Pancreas (tissue), 10 donors: Measurements from ENCODE around the gene RIN3. TPM values are rescaled to one million over a fixed set of nuclear protein-coding genes. Genes with fewer than 3 reads are reported as not detected.

Experiments
- ATAC-seq, 4 donors: fragments of 200-7000 bp; cut with Tn5 transposase; one replicate each; pipeline versions ENCODE4 v1.8.0 to v1.9.1; 2020; ENCODE audit warnings: mild to moderate bottlenecking in 4 of 4, moderate library complexity in 4 of 4
- DNase-seq, 6 donors: peaks; one replicate each; pipeline ENCODE4 v3.0.0-alpha.2; 2020
- FAIRE-seq: peaks from 2 replicates; lab custom pipeline; 2012; peaks lifted over from hg19 to GRCh38; lab: Jason Lieb, UNC
- H3K27ac ChIP-seq, 4 donors: fragments of 200-600 bp; sonication (generic); 1 replicate in 3 of 4; 2 replicates in 1 of 4; pipeline versions ENCODE4 v1.5.0 to v1.8.0; 2020
- H3K27me3 ChIP-seq, 4 donors: fragments of 200-600 bp; one replicate each; pipeline ENCODE4 v1.8.0; 2021
- H3K36me3 ChIP-seq, 3 donors: fragments of 200-600 bp; sonication (generic) in 1 of 3; one replicate each; pipeline versions ENCODE4 v1.5.0 to v1.8.0; 2020 to 2021
- H3K4me1 ChIP-seq, 3 donors: fragments of 200-600 bp; one replicate each; pipeline ENCODE4 v1.8.0; 2021
- H3K4me3 ChIP-seq, 4 donors: fragments of 200-600 bp; sonication (generic) in 2 of 4; one replicate each; pipeline versions ENCODE4 v1.5.0 to v1.8.0; 2020 to 2021
- H3K9me3 ChIP-seq, 4 donors: fragments of 200-600 bp; one replicate each; pipeline ENCODE4 v1.8.0; 2021
- WGBS, 2 donors: extraction: QIAGEN DNeasy Blood & Tissue Kit; methylation state at CpG; one replicate each; pipeline ENCODE4 v1.1.7; 2013; 5-methylcytosine and 5-hydroxymethylcytosine counted together
- intact Hi-C, 3 donors: fragments of 100-400 bp; cut with DNase I; formaldehyde crosslinking; loops; one replicate each; pipeline versions ENCODE4 v1.11.1 to v1.14.2; 2022
- polyA plus RNA-seq, 2 donors: library from polyadenylated mRNA; stranded (reverse); fragments of 200-250 nt; gene quantifications; one replicate each; pipeline ENCODE4 v1.2.3, GENCODE V29; 2013
- total RNA-seq, 6 donors: library from RNA; stranded (reverse); fragmentation: NEBNext Ultra II Directional in 4 of 6; extraction: Animal tissue kit (Norgen Biotek cat#: 25700) in 4 of 6; gene quantifications; one replicate each; pipeline versions ENCODE4 v1.2.1 to v1.2.4, GENCODE V29; 2021 to 2023
- TF ChIP-seq, protein P1 (sequence below), 4 donors: fragments of 200-600 bp; sonication (generic) in 3 of 4; IDR thresholded peaks; one replicate each; pipeline versions ENCODE4 v1.5.0 to v1.8.0; 2021; ENCODE audit warnings: antibody characterized with exemption in 4 of 4
- donor health status: healthy with polysubstance abuse.
- donor health status: DM: no; HTN: no; CAD: no; lungs with moderate emphysema.
- donor health status: DM: no; HTN: no; CAD: no.
- donor health status: control.
- donor health status: control.
- donor health status: Bipolar disorder and iron deficiency.
- donor health status: DM: yes; HTN: yes; CAD: no.
- donor health status: DM: no; HTN: no; CAD: no.
- donor health status: DM: no; HTN: no; CAD: no.
- donor health status: DM: yes; HTN: yes; CAD: no.

RIN3 gene
- total and polyA plus RNA-seq, 8 donors, result 1.1 to 9.0 (median 2.3) TPM

DNA sequence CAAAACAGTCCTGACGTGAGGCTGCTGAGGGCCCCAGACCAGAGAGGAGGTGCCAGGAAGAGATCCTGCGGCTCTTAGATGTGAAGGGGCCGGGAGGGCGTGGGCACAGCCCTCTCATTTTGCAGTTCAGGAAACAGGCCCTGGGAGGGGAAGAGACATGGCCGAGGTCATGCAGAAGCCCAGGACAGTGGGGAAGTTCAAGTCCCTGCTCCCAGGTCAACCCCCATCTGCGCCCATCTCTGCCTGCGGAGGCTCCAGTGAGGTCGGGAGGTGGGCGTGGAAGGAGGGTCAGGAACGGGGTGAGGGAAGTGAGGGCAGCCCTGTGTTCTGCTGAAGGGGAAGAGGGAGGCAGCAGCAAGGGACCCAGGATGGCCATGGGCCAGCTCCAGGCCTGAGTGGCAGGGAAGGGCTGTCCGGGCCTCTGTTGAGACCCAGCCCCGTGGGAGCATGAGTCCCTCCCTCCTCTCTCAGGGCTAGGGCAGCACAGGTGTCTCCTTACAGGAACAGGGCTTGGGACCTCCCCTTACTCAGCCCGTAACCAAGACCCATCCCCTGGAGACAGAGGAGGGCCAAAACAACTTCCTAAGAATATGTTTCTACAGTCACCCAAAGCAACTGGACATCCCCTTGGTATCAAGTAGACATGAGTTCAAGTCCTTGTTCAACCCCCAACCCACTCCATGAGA is 144.0 kb downstream of the RIN3 start:
- TF ChIP-seq, protein P1, sequence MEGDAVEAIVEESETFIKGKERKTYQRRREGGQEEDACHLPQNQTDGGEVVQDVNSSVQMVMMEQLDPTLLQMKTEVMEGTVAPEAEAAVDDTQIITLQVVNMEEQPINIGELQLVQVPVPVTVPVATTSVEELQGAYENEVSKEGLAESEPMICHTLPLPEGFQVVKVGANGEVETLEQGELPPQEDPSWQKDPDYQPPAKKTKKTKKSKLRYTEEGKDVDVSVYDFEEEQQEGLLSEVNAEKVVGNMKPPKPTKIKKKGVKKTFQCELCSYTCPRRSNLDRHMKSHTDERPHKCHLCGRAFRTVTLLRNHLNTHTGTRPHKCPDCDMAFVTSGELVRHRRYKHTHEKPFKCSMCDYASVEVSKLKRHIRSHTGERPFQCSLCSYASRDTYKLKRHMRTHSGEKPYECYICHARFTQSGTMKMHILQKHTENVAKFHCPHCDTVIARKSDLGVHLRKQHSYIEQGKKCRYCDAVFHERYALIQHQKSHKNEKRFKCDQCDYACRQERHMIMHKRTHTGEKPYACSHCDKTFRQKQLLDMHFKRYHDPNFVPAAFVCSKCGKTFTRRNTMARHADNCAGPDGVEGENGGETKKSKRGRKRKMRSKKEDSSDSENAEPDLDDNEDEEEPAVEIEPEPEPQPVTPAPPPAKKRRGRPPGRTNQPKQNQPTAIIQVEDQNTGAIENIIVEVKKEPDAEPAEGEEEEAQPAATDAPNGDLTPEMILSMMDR (IDR thresholded peaks at IDR 0.05), result no peak
- Histone ChIP-seq H3K36me3 (no peaks in the 10 kb centered on the region), H3K27ac (peak overlapping the region in 1 of 4 donors; percentile 33), H3K4me3 (no peak overlapping the region), H3K4me1 (no peaks in the 10 kb centered on the region), H3K27me3 (no peaks in the 10 kb centered on the region), H3K9me3 (no peaks in the 10 kb centered on the region)
- peak in 3 of 4 donors; percentile 32 to 63 (median 52) for ATAC-seq
- DNase-seq, result peak in 1 of 6 donors; percentile 59
- intact Hi-C loops, result no loop called here
- 50 to 56% methylated on average over 13 of the region's 13 CpGs for WGBS, 2 donors
- FAIRE-seq, result no peak

- no peaks in the 10 kb centered on the region for H3K36me3 ChIP-seq
- no peak for FAIRE-seq
These were observed 144.6 kb downstream of the RIN3 start for GRCh38 chr14:92658160-92658559.

GRCh38 chr14:92658684-92659083 is 145.1 kb downstream of the RIN3 start:
- intact Hi-C loops, result no loop called here
- TF ChIP-seq, protein P1 (IDR thresholded peaks at IDR 0.05), result no peak
- no peak for DNase-seq
- Histone ChIP-seq H3K36me3 (no peaks in the 10 kb centered on the region), H3K27me3 (no peaks in the 10 kb centered on the region), H3K4me1 (no peaks in the 10 kb centered on the region), H3K27ac (peak overlapping the region in 1 of 4 donors; percentile 30), H3K9me3 (no peaks in the 10 kb centered on the region), H3K4me3 (no peak overlapping the region)
- FAIRE-seq, result no peak
- ATAC-seq, result no peak

More at GRCh38 chr14:92658160-92658559, 144.6 kb downstream of the RIN3 start:
- TF ChIP-seq, protein P1 (IDR thresholded peaks at IDR 0.05), result no peak
- H3K4me1 ChIP-seq, result no peaks in the 10 kb centered on the region
- peak overlapping the region in 1 of 4 donors; percentile 23 for H3K27ac ChIP-seq
- no peaks in the 10 kb centered on the region for H3K9me3 ChIP-seq
- DNase-seq, result no peak
- intact Hi-C loops, result no loop called here
- no peaks in the 10 kb centered on the region for H3K27me3 ChIP-seq
- no peak overlapping the region for H3K4me3 ChIP-seq
- WGBS, 2 donors, result 77 to 81% methylated on average over 13 of the region's 13 CpGs
- ATAC-seq, result no peak

DNA sequence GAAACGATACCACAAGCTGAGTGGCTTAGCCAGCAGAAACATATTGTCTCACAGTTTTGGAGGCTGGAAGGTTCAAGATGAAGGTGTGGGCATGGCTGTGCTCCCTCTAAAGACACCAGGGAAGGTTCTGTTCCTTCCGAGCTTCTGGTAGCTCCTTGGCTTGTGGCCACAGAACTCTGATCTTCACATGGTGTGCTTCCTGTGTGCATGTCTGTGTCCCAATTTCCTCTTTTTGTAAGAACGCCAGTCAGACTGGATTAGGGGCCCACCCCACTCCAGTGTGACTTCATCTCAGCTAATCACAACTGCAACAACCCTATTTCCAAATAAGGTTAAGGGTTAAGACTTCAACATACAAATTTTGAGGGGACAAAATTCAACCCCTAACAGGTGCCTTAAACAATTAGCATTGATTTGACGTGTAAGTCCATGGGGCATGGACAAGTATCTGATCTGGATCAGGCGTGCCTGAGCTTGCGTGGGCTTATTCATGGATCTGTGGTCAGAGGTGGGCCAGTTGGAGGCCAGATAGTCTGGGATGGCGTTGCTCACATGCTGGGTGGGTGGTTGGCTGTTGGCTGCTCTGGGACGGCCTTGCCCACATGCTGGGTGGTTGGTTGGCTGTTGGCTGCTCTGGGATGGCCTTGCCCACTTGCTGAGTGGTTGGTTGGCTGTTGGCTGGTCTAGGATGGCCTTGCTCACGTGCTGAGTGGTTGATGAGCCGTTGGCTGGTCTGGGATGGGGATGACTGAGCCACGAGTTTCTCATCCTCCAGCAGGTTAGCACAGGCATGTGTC is 146.4 kb downstream of the RIN3 start:
- H3K9me3 ChIP-seq, result no peaks in the 10 kb centered on the region
- TF ChIP-seq, protein P1 (IDR thresholded peaks at IDR 0.05), result no peak
- no peak overlapping the region for H3K4me3 ChIP-seq
- H3K27ac ChIP-seq, result peak overlapping the region in 2 of 4 donors; percentile 30 to 58
- intact Hi-C loops, result no loop called here
- H3K36me3 ChIP-seq, result no peaks in the 10 kb centered on the region
- no peaks in the 10 kb centered on the region for H3K4me1 ChIP-seq
- H3K27me3 ChIP-seq, result no peaks in the 10 kb centered on the region
- 63 to 83% methylated on average over 10 to 11 of the region's 11 CpGs for WGBS, 2 donors
- FAIRE-seq (no peak), DNase-seq (peak in 1 of 6 donors; percentile 47), ATAC-seq (peak in 3 of 4 donors; percentile 43 to 57 (median 53))
